ENCODE measurements around the gene CLMP.

DNA sequence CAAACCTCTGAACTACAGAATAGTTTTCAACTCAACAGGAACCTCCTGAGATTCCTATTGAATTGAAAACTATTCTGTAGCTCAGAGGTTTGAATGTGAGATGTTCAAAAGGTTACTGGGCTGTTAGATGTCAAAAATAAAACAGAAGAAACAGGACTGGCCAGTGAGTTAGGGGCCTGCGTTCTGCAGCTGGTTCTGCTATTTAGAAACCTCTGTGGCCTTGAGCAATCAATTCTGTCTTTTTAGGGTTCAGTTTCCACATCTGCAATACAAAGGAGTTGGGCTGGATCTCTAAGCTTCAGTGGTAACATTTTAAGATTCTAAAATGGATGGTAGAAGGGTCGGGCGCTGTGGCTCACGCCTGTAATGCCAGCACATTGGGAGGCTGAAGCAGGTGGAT, 55.8 kb downstream of the CLMP start:
- TF ChIP-seq, protein P1, sequence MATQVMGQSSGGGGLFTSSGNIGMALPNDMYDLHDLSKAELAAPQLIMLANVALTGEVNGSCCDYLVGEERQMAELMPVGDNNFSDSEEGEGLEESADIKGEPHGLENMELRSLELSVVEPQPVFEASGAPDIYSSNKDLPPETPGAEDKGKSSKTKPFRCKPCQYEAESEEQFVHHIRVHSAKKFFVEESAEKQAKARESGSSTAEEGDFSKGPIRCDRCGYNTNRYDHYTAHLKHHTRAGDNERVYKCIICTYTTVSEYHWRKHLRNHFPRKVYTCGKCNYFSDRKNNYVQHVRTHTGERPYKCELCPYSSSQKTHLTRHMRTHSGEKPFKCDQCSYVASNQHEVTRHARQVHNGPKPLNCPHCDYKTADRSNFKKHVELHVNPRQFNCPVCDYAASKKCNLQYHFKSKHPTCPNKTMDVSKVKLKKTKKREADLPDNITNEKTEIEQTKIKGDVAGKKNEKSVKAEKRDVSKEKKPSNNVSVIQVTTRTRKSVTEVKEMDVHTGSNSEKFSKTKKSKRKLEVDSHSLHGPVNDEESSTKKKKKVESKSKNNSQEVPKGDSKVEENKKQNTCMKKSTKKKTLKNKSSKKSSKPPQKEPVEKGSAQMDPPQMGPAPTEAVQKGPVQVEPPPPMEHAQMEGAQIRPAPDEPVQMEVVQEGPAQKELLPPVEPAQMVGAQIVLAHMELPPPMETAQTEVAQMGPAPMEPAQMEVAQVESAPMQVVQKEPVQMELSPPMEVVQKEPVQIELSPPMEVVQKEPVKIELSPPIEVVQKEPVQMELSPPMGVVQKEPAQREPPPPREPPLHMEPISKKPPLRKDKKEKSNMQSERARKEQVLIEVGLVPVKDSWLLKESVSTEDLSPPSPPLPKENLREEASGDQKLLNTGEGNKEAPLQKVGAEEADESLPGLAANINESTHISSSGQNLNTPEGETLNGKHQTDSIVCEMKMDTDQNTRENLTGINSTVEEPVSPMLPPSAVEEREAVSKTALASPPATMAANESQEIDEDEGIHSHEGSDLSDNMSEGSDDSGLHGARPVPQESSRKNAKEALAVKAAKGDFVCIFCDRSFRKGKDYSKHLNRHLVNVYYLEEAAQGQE (tag by site-specific recombination; IDR thresholded peaks at IDR 0.05): no peak
- no peak for TF ChIP-seq CTCF (tag by site-specific recombination; IDR thresholded peaks at IDR 0.05)
- no peak for TF ChIP-seq YY1 (tag by site-specific recombination; IDR thresholded peaks at IDR 0.05)
- TF ChIP-seq ZNF626 (tag by site-specific recombination; IDR thresholded peaks at IDR 0.05): no peak
